ENCODE data around the gene SHROOM4. TPM values are rescaled to one million over a fixed set of nuclear protein-coding genes. Genes with fewer than 3 reads are reported as not detected.

The SHROOM4 gene
- total and polyA plus RNA-seq, 11 donors, result 7.1 to 25.5 (median 10.8) TPM

- H3K4me1 ChIP-seq, result peaks cover 0 to 3% (median 0%) of the 10 kb centered on the region in 12 donors
- ATAC-seq, result no peak
- peaks cover 0 to 7% (median 0%) of the 10 kb centered on the region in 9 donors for H3K36me3 ChIP-seq
- intact Hi-C loops (cut with DNase I), result no loop called here
- H3K27ac ChIP-seq, result no peak overlapping the region
- no peak for TF ChIP-seq POLR2A (IDR thresholded peaks at IDR 0.05)
- no peak for TF ChIP-seq CTCF (IDR thresholded peaks at IDR 0.05)
- peaks cover 0 to 3% (median 0%) of the 10 kb centered on the region in 9 donors for H3K27me3 ChIP-seq
- DNase-seq, result no peak
- no peaks in the 10 kb centered on the region for H3K9me3 ChIP-seq
- no peak overlapping the region for H3K4me3 ChIP-seq
These were observed 196.8 kb downstream of the SHROOM4 start for GRCh38 chrX:50617183-50617582.

DNA sequence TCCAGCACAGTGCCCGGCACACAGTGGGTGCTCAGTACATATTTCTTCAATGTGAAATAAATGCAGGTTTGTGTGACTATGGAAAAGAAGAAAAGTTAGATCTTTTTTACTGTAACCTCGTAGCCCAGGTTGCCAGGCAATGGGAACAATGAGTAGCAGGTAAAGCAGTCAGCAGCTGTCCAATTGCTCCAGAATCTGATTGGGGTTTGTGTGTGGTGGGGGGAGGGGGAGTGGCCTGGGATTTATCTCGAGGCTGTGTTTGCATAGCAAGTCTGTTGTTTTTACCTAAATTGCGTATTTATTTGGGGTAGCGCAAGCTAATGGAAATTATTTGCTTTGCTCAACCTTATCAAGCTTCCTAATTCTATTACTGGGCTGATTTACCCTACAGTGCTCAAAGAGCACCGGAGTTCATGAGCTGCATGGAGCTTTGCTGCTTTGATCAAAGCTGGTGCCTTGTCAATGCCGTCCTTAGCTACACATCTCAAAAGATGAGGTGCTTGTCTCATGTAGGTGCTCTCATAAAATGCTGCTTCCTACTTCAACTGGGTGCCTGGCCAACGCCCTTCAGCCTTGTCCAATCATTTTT is 198.3 kb downstream of the SHROOM4 start:
- H3K4me1 ChIP-seq, result peaks cover 0 to 3% (median 0%) of the 10 kb centered on the region in 12 donors
- no peak for ATAC-seq
- H3K36me3 ChIP-seq, result no peaks in the 10 kb centered on the region
- H3K9me3 ChIP-seq, result no peaks in the 10 kb centered on the region
- H3K27me3 ChIP-seq, result peaks cover 0 to 5% (median 0%) of the 10 kb centered on the region in 9 donors
- WGBS, 4 donors, result 69 to 76% (median 72%) methylated on average over 8 of the region's 8 CpGs
- DNase-seq, result no peak
- TF ChIP-seq POLR2A (IDR thresholded peaks at IDR 0.05) (no peak), CTCF (IDR thresholded peaks at IDR 0.05) (no peak)
- no peak overlapping the region for H3K27ac ChIP-seq
- intact Hi-C loops (cut with DNase I), result no loop called here
- no peak overlapping the region for H3K4me3 ChIP-seq

DNA sequence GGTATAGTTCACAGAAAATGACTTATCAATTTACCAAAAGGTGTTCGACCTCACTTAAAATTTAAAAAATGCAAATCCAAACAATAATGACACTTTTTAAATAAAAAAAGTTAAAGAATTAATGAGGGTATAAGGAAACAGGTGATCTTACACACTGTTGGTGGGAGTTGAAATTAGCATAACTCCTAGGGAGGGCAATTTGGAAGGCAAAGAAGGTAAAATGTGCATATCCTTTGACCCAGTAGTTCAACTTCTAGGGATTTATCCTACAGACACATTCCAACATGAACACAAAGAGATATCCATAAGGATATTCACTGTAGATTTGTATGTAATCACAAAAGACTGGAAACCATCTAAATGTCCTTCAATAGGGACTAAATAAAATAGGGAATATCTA is 199.5 kb downstream of the SHROOM4 start:
- Histone ChIP-seq H3K4me1 (peaks cover 0 to under 1% (median 0%) of the 10 kb centered on the region in 12 donors), H3K4me3 (no peak overlapping the region), H3K36me3 (no peaks in the 10 kb centered on the region), H3K9me3 (no peaks in the 10 kb centered on the region), H3K27me3 (peaks cover 0 to 5% (median 0%) of the 10 kb centered on the region in 9 donors), H3K27ac (no peak overlapping the region)
- DNase-seq (no peak), ATAC-seq (no peak)
- TF ChIP-seq POLR2A (IDR thresholded peaks at IDR 0.05), result no peak
- TF ChIP-seq CTCF (IDR thresholded peaks at IDR 0.05), result no peak
- intact Hi-C loops (cut with DNase I), result no loop called here
- 53 to 81% (median 63%) methylated on average over 1 of the region's 1 CpG for WGBS, 4 donors

GRCh38 chrX:50613846-50614245 is 200.1 kb downstream of the SHROOM4 start:
- Histone ChIP-seq H3K27me3 (peaks cover 0 to 5% (median 0%) of the 10 kb centered on the region in 9 donors), H3K4me1 (no peaks in the 10 kb centered on the region), H3K36me3 (no peaks in the 10 kb centered on the region), H3K27ac (no peak overlapping the region), H3K4me3 (no peak overlapping the region), H3K9me3 (no peaks in the 10 kb centered on the region)
- 39 to 51% (median 45%) methylated on average over 2 of the region's 2 CpGs for WGBS, 4 donors
- ATAC-seq (no peak), DNase-seq (no peak)
- intact Hi-C loops (cut with DNase I), result no loop called here
- TF ChIP-seq CTCF (IDR thresholded peaks at IDR 0.05) (no peak), POLR2A (IDR thresholded peaks at IDR 0.05) (no peak)
